ENCODE measurements around the gene HM13. TPM values are rescaled to one million over a fixed set of nuclear protein-coding genes. Genes with fewer than 3 reads are reported as not detected.

The HM13 gene
- polyA plus RNA-seq, 2 of the 4 experiments (the other 2 are of a cell fraction) = 164 to 178 TPM

GRCh38 chr20:31489152-31489551 is 25.1 kb upstream of the HM13 start:
- TF ChIP-seq CEBPB (IDR thresholded peaks at IDR 0.05) = no peak
- no peak for TF ChIP-seq ESRRA (IDR thresholded peaks at IDR 0.05; ENCODE audit: borderline replicate concordance, low read length)
- TF ChIP-seq CHD4 (IDR thresholded peaks at IDR 0.05; ENCODE audit: borderline replicate concordance) = no peak
- TF ChIP-seq HOXA7 (CRISPR knock-in tag; IDR thresholded peaks at IDR 0.05) = no peak
- TF ChIP-seq BHLHE40 (IDR thresholded peaks at IDR 0.05; ENCODE audit: low read depth, low read length) = no peak
- no peak for TF ChIP-seq RARB (CRISPR knock-in tag; IDR thresholded peaks at IDR 0.05)
- no peak for TF ChIP-seq GATA3 (IDR thresholded peaks at IDR 0.05; ENCODE audit: borderline replicate concordance)
- no peak for TF ChIP-seq HES2 (IDR thresholded peaks at IDR 0.05)
- TF ChIP-seq NPAS2 (CRISPR knock-in tag; IDR thresholded peaks at IDR 0.05; ENCODE audit: borderline replicate concordance) = no peak
- TF ChIP-seq EHMT2 (IDR thresholded peaks at IDR 0.05; ENCODE audit: low read depth) = no peak
- no peak for TF ChIP-seq ATOH8 (CRISPR knock-in tag; IDR thresholded peaks at IDR 0.05; ENCODE audit: low read depth)
- no peak for TF ChIP-seq RAD21 (conservative IDR thresholded peaks at IDR 0.05 in 1 of 2, IDR thresholded peaks at IDR 0.05 in 1 of 2)
- TF ChIP-seq BCL3 (IDR thresholded peaks at IDR 0.05) = no peak
- TF ChIP-seq HOXB13 (CRISPR knock-in tag; IDR thresholded peaks at IDR 0.05; ENCODE audit: low read depth) = no peak
- TF ChIP-seq ZSCAN20 (CRISPR knock-in tag; IDR thresholded peaks at IDR 0.05) = no peak
- no peak for TF ChIP-seq FOXS1 (CRISPR knock-in tag; IDR thresholded peaks at IDR 0.05)
- TF ChIP-seq CTCF (IDR thresholded peaks at IDR 0.05) = no peak
- TF ChIP-seq NR3C1 (IDR thresholded peaks at IDR 0.05) = no peak
- 59% methylated on average over 3 of the region's 3 CpGs for WGBS (ENCODE audit: missing lambda C conversion rate)
- DNase-seq (ENCODE audit: low read depth in 1 of 2, low spot score in 1 of 2) (no peak), ATAC-seq (no peak), FAIRE-seq (no peak)
- no peaks in the 10 kb centered on the region for H3K9me3 ChIP-seq
- no peak overlapping the region for H3K4me2 ChIP-seq
- no peaks in the 10 kb centered on the region for H3K4me1 ChIP-seq
- no peak overlapping the region for H3K27ac ChIP-seq
- ChIA-PET POLR2A (no interaction called here), CTCF (interaction anchor here (1.6 to 6.9 kb wide), 4 partner anchors 8 to 30 kb away, joined by 4 to 53 read pairs (median 11); partner anchors contain the start of gene HM13)
- no peak overlapping the region for H3K4me3 ChIP-seq

GRCh38 chr20:31490752-31491151 is 23.5 kb upstream of the HM13 start:
- Histone ChIP-seq H3K4me3 (no peak overlapping the region), H3K4me1 (no peaks in the 10 kb centered on the region), H3K4me2 (no peak overlapping the region), H3K27ac (no peak overlapping the region), H3K9me3 (no peaks in the 10 kb centered on the region)
- CTCF ChIA-PET = interaction anchor here (2.6 to 6.9 kb wide), 3 partner anchors 10 to 32 kb away, joined by 11 to 53 read pairs (median 11); no protein-coding TSS in a partner anchor
- ATAC-seq (no peak), FAIRE-seq (no peak), DNase-seq (ENCODE audit: low read depth in 1 of 2, low spot score in 1 of 2) (no peak)
- POLR2A ChIA-PET = no interaction called here
- TF ChIP-seq EHF (CRISPR knock-in tag; IDR thresholded peaks at IDR 0.05) (no peak), FOSB (CRISPR knock-in tag; IDR thresholded peaks at IDR 0.05) (no peak), JUNB (IDR thresholded peaks at IDR 0.05) (no peak), SMC3 (IDR thresholded peaks at IDR 0.05) (no peak), CHD4 (IDR thresholded peaks at IDR 0.05; ENCODE audit: borderline replicate concordance) (no peak), PHF8 (IDR thresholded peaks at IDR 0.05; ENCODE audit: borderline replicate concordance, low read depth) (no peak), RFX5 (IDR thresholded peaks at IDR 0.05) (no peak), ZFP36 (IDR thresholded peaks at IDR 0.05; ENCODE audit: borderline replicate concordance, partially characterized antibody) (no peak), ZNF302 (CRISPR knock-in tag; IDR thresholded peaks at IDR 0.05) (no peak), MYC (IDR thresholded peaks at IDR 0.05; ENCODE audit: borderline replicate concordance, low read length) (no peak), MAFK (IDR thresholded peaks at IDR 0.05; ENCODE audit: partially characterized antibody) (no peak), HOXA7 (CRISPR knock-in tag; IDR thresholded peaks at IDR 0.05) (no peak), POLR2A (IDR thresholded peaks at IDR 0.05; ENCODE audit: low read length) (no peak), REST (IDR thresholded peaks at IDR 0.05) (no peak), HDAC2 (IDR thresholded peaks at IDR 0.05) (no peak)
- WGBS (ENCODE audit: missing lambda C conversion rate) = 90% methylated on average over 3 of the region's 3 CpGs

Measured in A549 (cell line).